BJ (cell line): ENCODE measurements around the gene MED13L. TPM values are rescaled to one million over a fixed set of nuclear protein-coding genes. Genes with fewer than 3 reads are reported as not detected.

Source experiments
- CTCF ChIA-PET: fragments of 350-600 bp; formaldehyde crosslinking; extraction: SDS; loops from one replicate; lab custom pipeline; 2021; ENCODE audit warnings: antibody characterized with exemption, inconsistent platforms; lab: Yijun Ruan, JAX
- POLR2A ChIA-PET: fragments of 300-600 bp; sonication (Branson Sonifier 250); formaldehyde crosslinking; extraction: SDS; loops from one replicate; lab custom pipeline; 2021; ENCODE audit warnings: antibody characterized with exemption; lab: Charles Lee
- DNase-seq: peaks from one replicate; pipeline ENCODE4 v3.0.0-alpha.2; 2011; ENCODE audit warnings: low read depth
- H3K27me3 ChIP-seq: 2 replicates; pipeline ENCODE4 v1.6.0; 2011; ENCODE audit warnings: low read length; ENCODE audit not compliant: control insufficient read depth, insufficient read depth
- H3K36me3 ChIP-seq: 2 replicates; pipeline ENCODE4 v1.5.1; 2011; ENCODE audit warnings: low read length; ENCODE audit not compliant: control insufficient read depth, insufficient read depth
- H3K4me3 ChIP-seq: 2 replicates; pipeline ENCODE4 v1.5.1; 2011; ENCODE audit warnings: low read depth, mild to moderate bottlenecking, control low read depth, low read length
- polyA plus RNA-seq: library from polyadenylated mRNA; depleted of rRNA; stranded (reverse); fragments of >200 nt; gene quantifications from 2 replicates; pipeline ENCODE4 v1.2.3, GENCODE V29; 2011
- TF ChIP-seq, protein P1 (sequence below): IDR thresholded peaks from 2 replicates; pipeline ENCODE4 v1.5.1; 2011; ENCODE audit warnings: low read depth, mild to moderate bottlenecking, control low read depth, inconsistent platforms, low read length, moderate library complexity; ENCODE audit not compliant: insufficient read depth

Gene MED13L
- polyA plus RNA-seq, 1 experiment: 43.7 TPM

- DNase-seq: no peak
- TF ChIP-seq, protein P1, sequence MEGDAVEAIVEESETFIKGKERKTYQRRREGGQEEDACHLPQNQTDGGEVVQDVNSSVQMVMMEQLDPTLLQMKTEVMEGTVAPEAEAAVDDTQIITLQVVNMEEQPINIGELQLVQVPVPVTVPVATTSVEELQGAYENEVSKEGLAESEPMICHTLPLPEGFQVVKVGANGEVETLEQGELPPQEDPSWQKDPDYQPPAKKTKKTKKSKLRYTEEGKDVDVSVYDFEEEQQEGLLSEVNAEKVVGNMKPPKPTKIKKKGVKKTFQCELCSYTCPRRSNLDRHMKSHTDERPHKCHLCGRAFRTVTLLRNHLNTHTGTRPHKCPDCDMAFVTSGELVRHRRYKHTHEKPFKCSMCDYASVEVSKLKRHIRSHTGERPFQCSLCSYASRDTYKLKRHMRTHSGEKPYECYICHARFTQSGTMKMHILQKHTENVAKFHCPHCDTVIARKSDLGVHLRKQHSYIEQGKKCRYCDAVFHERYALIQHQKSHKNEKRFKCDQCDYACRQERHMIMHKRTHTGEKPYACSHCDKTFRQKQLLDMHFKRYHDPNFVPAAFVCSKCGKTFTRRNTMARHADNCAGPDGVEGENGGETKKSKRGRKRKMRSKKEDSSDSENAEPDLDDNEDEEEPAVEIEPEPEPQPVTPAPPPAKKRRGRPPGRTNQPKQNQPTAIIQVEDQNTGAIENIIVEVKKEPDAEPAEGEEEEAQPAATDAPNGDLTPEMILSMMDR: no peak
- POLR2A ChIA-PET: no interaction called here
- no peaks in the 10 kb centered on the region for H3K27me3 ChIP-seq
- H3K4me3 ChIP-seq: no peak overlapping the region
- CTCF ChIA-PET: interaction anchor here (1.1 kb wide), 1 partner anchor 8 kb away, joined by 5 read pairs; no protein-coding TSS in a partner anchor
- H3K36me3 ChIP-seq: no peaks in the 10 kb centered on the region
Measured at GRCh38 chr12:116267948-116268347, 9.5 kb downstream of the MED13L start.

DNA sequence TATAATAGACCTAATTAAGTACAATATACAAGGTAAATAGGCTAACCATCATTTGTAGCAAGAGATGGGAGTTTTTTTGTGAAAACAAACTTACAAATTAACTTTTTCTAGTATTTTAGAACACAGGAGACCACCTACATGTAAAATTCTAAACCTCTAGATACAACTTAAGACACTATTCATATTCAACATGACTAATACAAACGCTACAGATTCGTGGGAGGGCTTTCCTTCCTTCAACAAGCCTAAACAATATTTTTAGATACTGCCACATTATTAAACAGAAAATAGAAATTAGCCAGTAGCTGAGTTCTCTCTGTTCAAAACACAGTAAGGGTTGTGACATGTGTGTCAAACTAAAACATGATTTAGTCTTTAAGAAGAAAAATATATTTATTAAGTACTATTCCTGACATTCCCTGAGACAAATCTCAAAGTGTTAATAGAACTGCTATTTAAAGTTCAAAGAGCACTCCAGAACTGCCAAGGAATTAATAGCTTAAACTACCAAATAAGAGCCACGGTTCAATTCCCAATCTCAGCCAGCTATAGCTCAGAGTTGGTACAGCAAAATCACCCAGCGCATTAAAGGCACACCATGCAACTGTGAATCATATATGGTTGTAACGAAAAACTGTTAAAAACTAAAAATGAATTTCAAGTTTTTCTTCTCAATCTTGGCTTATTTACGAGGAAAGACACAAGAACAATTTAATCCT, 10.7 kb downstream of the MED13L start:
- TF ChIP-seq, protein P1: no peak
- Histone ChIP-seq H3K36me3 (no peaks in the 10 kb centered on the region), H3K27me3 (no peaks in the 10 kb centered on the region), H3K4me3 (no peak overlapping the region)
- DNase-seq: no peak
- CTCF ChIA-PET: no interaction called here
- POLR2A ChIA-PET: no interaction called here

DNA sequence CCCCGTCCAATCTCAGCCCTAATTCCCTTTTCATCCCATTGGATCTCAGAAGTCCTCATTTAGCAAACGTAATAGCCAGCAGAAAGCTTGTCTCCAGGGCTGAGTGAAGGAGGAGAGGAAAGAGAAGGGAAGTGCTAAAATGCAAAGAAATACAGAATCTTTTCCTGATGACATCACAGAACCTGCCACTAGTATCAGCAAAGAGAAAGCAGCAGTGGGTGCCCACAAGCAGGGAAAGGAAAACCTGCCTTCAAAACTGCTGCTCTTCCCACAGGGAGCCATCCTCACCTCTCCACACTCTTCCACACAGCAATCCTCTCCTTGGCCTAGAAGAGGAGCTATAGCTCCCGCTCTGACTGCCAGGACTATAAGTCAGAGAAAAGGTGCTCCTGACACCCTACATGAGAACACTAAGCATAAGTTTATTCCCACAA, 11.3 kb downstream of the MED13L start:
- H3K36me3 ChIP-seq: no peaks in the 10 kb centered on the region
- DNase-seq: no peak
- H3K27me3 ChIP-seq: no peaks in the 10 kb centered on the region
- H3K4me3 ChIP-seq: no peak overlapping the region
- TF ChIP-seq, protein P1: peak; percentile 21; the same call in 1 of the 2 replicates
- ChIA-PET CTCF (interaction anchor here (1.3 kb wide), 1 partner anchor 10 kb away, joined by 4 read pairs; no protein-coding TSS in a partner anchor), POLR2A (no interaction called here)

- H3K27me3 ChIP-seq: no peaks in the 10 kb centered on the region
- POLR2A ChIA-PET: no interaction called here
- CTCF ChIA-PET: interaction anchor here (1.3 kb wide), 1 partner anchor 10 kb away, joined by 4 read pairs; no protein-coding TSS in a partner anchor
- DNase-seq: no peak
- H3K36me3 ChIP-seq: no peaks in the 10 kb centered on the region
- H3K4me3 ChIP-seq: no peak overlapping the region
- TF ChIP-seq, protein P1: no peak
Measured at GRCh38 chr12:116265351-116266147, 11.9 kb downstream of the MED13L start.

DNA sequence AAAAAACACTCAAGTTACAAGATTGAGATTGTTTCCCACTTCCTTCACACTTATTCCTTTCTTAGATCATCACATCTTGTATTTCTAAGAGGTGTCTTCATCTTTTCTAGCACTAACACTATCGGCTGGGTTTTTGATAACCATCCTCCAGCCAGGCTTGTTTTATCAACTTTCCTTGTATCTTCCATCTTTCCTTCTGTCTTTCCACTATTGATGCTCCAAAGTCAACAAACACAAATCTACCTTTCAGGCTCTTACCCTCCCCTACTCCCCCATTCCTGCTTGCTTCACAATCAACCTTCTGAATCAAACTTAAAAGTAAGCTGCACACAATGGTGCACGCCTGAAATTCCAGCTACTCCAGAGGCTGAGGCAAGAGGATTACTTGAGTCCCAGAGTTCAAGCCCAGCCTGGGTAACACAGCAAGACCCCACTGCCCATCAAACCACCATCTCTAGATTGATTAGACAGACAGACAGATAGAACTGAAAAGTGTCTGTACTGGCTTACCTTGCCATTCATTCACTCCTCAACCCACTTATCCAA, 12.9 kb downstream of the MED13L start:
- TF ChIP-seq, protein P1: no peak

More for the DNA sequence above, 12.9 kb downstream of the MED13L start:
- Histone ChIP-seq H3K4me3 (no peak overlapping the region), H3K36me3 (no peaks in the 10 kb centered on the region), H3K27me3 (no peaks in the 10 kb centered on the region)
- CTCF ChIA-PET: interaction anchor here (1.3 kb wide), 1 partner anchor 11 kb away, joined by 4 read pairs; no protein-coding TSS in a partner anchor
- POLR2A ChIA-PET: no interaction called here
- no peak for DNase-seq
